GM21423 (cell line): ENCODE data around the gene GRM4.

Experiments
- ATAC-seq: cut with Tn5 transposase; IDR thresholded peaks from one replicate; pipeline ENCODE4 v1.9.1; 2021; ENCODE audit warnings: mild to moderate bottlenecking, moderate library complexity; ENCODE audit not compliant: unreplicated experiment

Gene GRM4

DNA sequence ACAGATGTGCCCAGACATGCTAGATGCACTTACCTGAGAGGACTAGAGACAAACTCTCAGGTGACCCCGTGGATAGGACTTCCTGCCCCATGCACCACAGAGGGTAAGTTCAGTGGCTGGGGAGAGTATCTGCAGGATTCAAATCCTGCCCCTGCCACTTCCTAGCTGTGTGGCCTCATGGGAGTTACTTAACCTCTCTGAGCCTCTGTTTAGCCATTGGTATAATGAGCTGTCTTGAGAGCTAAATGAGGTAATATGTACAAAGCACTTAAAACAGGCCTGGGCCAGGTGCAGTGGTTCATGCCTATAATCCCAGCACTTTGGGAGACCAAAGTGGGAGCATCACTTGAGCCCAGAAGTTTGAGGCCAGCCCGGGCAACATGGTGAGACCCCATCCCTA, 59.3 kb downstream of the GRM4 start:
- no peak for ATAC-seq

- no peak for ATAC-seq
Measured at GRCh38 chr6:34085453-34086170, 60.3 kb downstream of the GRM4 start.

GRCh38 chr6:34084591-34085290, 61.1 kb downstream of the GRM4 start:
- no peak for ATAC-seq

DNA sequence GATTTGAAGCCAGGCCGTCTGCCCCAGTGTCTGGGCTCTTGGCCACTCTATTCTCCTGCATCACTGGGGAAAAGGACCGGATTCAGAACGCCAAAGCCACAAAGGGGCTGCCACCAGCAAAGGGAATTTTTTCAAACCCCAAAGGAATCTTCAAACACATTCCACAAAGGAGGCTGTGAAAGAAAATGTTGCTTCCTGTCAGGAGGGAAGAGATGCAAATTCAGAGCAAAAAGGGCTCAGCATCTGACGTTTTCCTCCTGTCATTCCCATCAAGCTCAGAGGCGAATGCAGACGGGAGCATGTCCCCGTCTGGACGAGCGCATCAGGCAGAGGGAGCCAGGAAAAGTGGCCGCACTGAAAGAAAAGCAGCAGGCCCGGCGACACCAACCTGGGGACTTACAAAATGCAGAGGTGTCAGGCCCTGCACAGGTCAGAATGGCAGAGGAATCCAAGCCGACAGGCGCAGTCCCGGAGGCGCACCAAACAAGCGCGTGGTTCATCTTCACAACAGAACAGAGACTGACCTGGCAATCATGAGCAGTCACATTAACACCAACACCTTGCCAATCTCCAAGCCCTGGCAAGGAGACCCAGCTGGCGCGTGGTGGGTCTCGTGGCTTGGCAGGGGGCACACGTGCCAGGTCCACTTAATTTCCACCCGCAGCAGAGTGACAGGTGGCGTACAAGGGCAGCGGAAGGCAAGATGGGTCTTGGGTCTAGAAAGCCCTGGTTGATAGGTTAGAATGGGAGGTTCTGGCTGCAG, 62.8 kb downstream of the GRM4 start:
- ATAC-seq, result no peak

DNA sequence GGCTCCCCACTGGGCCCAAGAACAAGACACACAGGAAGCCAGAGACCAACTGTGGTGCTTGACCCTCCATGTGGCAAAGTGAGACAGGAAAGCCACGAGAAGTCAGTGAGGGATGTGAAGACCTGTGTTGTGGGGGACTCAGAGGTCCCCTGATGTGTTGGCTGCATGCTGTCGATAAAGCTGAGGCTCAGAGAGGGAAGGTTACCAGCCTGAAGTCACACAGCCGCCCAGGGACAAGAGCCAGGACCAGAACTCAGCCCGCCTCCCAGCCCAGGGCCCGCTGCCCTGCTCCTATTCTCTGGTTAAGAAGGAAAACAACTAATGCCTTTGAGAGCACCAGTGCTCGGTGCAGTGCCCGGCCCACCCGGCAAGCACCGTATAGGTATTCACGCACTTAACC, 63.5 kb downstream of the GRM4 start:
- ATAC-seq, result no peak

- ATAC-seq, result no peak
Measured at GRCh38 chr6:34080357-34080756, 65.5 kb downstream of the GRM4 start.

DNA sequence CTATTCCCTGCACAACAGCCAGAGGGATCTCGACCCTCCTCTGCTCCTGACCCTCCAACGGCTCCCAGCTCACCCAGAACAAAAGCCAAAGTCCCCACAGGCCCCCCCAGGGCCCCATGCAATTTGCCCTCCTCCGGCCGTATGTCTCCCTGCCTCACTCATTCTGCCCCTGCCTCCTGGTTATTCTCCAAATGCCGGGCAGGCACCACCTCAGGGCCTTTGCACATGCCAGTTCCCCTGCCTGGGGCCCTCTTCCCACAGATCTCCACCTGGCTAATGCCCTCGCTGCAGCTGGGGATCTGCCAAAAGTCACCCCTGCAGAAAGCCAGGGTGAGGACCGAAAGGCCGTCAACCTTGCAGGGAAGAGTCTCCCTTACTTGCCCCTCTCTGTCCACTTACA, 66.0 kb downstream of the GRM4 start:
- no peak for ATAC-seq

GRCh38 chr6:34075906-34076305, 70.0 kb downstream of the GRM4 start:
- ATAC-seq, result no peak

DNA sequence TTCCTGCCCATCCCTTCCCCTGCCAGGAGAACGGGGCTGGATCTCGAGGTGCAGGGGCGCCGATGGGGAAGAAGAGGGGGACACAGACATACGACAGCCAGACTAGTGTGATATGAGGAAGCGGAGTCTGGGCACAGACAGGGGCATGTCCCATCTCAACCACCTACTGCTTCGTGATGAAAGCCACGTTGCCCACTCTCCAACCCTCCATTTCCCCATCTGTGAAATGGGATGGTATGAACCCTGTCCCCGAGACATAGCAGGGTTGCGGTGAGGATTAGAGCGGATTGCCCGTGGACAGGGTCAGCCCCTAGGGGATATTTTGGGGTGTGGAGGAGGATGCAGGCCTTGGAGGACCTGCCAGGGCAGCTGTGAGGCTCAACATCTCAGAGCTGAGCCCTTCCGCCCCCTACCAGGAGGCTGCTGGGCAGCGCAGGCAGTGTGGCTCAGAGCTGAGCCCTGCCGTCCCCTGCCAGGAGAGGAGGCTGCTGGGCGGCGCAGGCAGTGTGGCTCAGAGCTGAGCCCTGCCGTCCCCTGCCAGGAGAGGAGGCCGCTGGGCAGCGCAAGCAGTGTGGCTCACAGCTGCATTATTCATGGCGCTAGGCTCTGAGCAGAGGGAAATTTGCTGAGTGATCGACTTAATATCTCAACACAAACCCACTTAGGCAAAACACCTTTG, 71.7 kb downstream of the GRM4 start:
- no peak for ATAC-seq

GRCh38 chr6:34073540-34073939, 72.3 kb downstream of the GRM4 start:
- no peak for ATAC-seq

GRCh38 chr6:34072727-34073126, 73.2 kb downstream of the GRM4 start:
- no peak for ATAC-seq

GRCh38 chr6:34071884-34072379, 74.0 kb downstream of the GRM4 start:
- ATAC-seq, result no peak

GRCh38 chr6:34071136-34071883, 74.6 kb downstream of the GRM4 start:
- no peak for ATAC-seq

GRCh38 chr6:34070315-34071135, 75.4 kb downstream of the GRM4 start:
- no peak for ATAC-seq

- ATAC-seq, result no peak
Measured at GRCh38 chr6:34068462-34069044, 77.3 kb downstream of the GRM4 start.

DNA sequence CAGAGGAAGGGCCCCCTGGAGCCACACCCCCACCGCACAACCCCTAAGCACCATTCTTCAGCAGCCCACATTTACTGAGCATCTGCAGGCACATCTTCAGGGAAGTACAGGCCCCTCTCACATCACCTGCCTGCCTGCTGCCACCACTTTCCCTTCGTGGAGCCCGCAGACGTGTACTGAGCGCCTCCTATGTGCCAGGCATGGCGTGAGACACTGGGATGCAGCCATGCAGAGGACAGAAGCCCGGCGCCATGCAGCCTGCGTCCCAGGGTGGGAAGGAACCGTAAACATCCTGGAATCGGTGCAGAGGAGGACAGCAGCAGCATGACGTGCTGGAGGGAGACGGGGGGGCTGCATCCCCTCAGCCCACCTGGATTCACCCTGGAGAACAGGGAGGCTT, 78.1 kb downstream of the GRM4 start:
- ATAC-seq, result no peak

DNA sequence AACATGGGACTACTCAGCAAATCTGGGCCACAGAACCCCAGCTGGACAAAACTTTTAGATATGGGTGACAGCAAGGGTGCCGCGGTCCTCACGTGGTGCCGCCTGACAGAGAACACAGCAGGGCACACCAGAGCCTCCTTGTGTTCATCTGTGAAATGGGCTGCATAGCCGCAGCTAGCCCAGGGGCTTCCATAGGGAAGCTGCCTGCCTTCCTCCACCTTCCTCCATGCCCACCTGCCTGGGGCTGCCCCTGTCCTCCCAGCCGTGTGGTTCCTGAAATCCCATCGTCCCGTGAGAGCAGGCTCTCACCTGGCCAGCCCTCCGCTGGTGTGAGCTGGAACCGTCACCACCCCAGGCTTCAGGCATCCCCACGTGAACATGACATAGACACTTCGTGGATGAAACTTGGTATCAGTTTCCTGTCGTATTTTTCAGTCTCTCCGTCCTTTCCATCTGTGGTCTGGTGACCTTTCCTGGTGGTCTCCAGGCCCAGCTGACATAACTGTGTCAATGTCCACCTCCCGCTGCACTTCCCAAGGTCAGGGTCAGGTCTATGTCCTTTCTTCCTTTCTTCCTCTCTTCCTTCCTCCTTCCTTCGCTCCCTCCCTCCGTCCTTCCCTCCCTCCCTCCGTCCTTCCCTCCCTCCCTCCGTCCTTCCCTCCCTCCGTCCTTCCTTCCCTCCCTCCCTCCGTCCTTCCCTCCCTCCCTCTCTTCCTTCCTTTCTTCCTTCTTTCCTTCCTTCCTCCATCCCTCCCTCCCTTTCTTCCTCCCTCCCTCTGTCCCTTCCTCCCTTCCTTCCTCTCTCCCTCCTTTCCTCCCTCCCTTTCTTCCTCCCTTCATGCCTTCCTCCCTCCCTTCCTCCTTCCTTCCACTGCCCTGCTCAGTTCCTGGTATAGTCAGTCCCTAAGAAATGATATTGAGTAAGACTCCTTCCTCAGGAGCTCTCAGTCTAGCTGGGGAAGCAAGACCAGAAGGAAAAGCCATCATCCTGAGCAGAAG, 78.8 kb downstream of the GRM4 start:
- no peak for ATAC-seq

DNA sequence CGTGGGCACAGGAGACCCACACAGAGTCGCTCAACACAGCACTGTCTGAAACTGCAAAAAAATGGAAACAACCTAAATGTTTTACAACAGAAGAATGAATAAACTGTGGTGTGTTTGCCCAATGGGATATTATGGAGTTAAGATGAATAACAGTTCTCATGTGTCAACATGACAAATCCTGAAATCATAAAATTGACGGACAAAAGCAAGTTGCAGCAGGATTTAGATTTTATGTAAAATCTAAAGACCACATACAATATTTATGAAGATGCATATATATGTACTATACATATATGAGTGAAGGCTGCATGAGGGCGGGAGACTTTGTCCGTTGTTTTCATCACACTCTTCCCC, 79.7 kb downstream of the GRM4 start:
- ATAC-seq, result no peak
